H1 (cell line): ENCODE data around the gene SPATA33. TPM values are rescaled to one million over a fixed set of nuclear protein-coding genes. Genes with fewer than 3 reads are reported as not detected.

ENCODE experiments used
- CTBP2 ChIP-seq: IDR thresholded peaks from 2 replicates; pipeline ENCODE4 v1.7.0; 2011; ENCODE audit warnings: borderline replicate concordance, mild to moderate bottlenecking, moderate library complexity, mixed read lengths, low read length; ENCODE audit not compliant: insufficient read depth, insufficient read length
- KDM1A ChIP-seq: fragments of 200-600, 300-600 bp; sonication (generic); IDR thresholded peaks from 2 replicates; pipeline ENCODE4 v1.7.1; 2016; ENCODE audit warnings: mild to moderate bottlenecking, low read length, borderline replicate concordance
- NRF1 ChIP-seq: IDR thresholded peaks from 2 replicates; pipeline ENCODE4 v1.6.1; 2011; ENCODE audit warnings: mild to moderate bottlenecking, low read depth, low read length, improper control_type of control experiment
- RXRA ChIP-seq: IDR thresholded peaks from 2 replicates; pipeline ENCODE4 v1.6.1; 2011; ENCODE audit warnings: low read depth, mild to moderate bottlenecking, low read length, moderate library complexity; ENCODE audit not compliant: insufficient read depth
- SIN3A ChIP-seq, 2 experiments: IDR thresholded peaks in 1 of 2; conservative IDR thresholded peaks in 1 of 2; 2 replicates each; pipeline ENCODE4 v1.6.1; 2011 to 2012; ENCODE audit warnings: low read length in 2 of 2, improper control_type of control experiment in 1 of 2, low read depth in 1 of 2, mild to moderate bottlenecking in 1 of 2
- SP1 ChIP-seq: IDR thresholded peaks from 2 replicates; pipeline ENCODE4 v1.6.1; 2011; ENCODE audit warnings: low read depth, low read length
- TAF1 ChIP-seq: IDR thresholded peaks from 2 replicates; pipeline ENCODE4 v1.6.1; 2011; ENCODE audit warnings: mild to moderate bottlenecking, low read depth, low read length
- polyA plus RNA-seq, 7 experiments: library from polyadenylated mRNA; depleted of rRNA in 3 of 7; stranded (reverse) in 5 of 7; unstranded in 2 of 7; fragments of >200 nt in 5 of 7; fragments of 200-250 nt in 2 of 7; gene quantifications; 1 replicate in 5 of 7; 2 replicates in 1 of 7; 4 replicates in 1 of 7; pipeline versions ENCODE4 v1.2.1 to v1.2.3, GENCODE V29; 2011 to 2013; ENCODE audit warnings: missing spikeins in 2 of 7, mixed read lengths in 2 of 7
- total RNA-seq: library from RNA; stranded (reverse); fragmentation: NEBNext Ultra II Directional; extraction: Animal tissue kit (Norgen Biotek cat#: 25700); gene quantifications from 2 replicates; pipeline ENCODE4 v1.2.1, GENCODE V29; 2021

SPATA33 gene
- total and polyA plus RNA-seq, 2 of the 8 experiments (the other 6 are each of a cell fraction or from before 2014, with no cell fraction given), result 5.4 to 16.9 TPM

DNA sequence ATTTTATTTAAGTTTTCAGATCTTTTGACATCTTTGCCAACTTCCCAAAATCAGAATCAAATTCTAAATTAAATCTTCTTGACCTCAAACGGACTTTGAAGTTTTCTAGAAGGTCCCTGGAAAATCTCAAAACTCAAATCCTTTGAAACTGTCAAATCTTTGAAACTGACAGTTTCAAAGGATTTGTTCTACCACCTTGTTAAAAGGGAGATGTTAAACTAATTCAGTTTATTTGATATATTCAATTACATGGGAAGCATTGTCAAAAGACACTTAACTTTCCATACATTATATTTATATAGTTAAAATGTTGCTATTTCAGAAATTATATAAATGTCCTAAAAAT is 47.6 kb upstream of the SPATA33 start (continued):
- TF ChIP-seq CTBP2 (no peak), KDM1A (no peak), RXRA (no peak), TAF1 (no peak), SP1 (no peak), SIN3A (conservative IDR thresholded peaks at IDR 0.05 in 1 of 2, IDR thresholded peaks at IDR 0.05 in 1 of 2; ENCODE audit: low read depth in 1 of 2, low read length in 2 of 2) (no peak), NRF1 (no peak)
